GM18517 (cell line): ENCODE measurements around the gene RPLP1.

Source experiments
- ATAC-seq: cut with Tn5 transposase; IDR thresholded peaks from one replicate; pipeline ENCODE4 v1.9.1; 2021; ENCODE audit warnings: mild to moderate bottlenecking, moderate library complexity; ENCODE audit not compliant: unreplicated experiment

Gene RPLP1

DNA sequence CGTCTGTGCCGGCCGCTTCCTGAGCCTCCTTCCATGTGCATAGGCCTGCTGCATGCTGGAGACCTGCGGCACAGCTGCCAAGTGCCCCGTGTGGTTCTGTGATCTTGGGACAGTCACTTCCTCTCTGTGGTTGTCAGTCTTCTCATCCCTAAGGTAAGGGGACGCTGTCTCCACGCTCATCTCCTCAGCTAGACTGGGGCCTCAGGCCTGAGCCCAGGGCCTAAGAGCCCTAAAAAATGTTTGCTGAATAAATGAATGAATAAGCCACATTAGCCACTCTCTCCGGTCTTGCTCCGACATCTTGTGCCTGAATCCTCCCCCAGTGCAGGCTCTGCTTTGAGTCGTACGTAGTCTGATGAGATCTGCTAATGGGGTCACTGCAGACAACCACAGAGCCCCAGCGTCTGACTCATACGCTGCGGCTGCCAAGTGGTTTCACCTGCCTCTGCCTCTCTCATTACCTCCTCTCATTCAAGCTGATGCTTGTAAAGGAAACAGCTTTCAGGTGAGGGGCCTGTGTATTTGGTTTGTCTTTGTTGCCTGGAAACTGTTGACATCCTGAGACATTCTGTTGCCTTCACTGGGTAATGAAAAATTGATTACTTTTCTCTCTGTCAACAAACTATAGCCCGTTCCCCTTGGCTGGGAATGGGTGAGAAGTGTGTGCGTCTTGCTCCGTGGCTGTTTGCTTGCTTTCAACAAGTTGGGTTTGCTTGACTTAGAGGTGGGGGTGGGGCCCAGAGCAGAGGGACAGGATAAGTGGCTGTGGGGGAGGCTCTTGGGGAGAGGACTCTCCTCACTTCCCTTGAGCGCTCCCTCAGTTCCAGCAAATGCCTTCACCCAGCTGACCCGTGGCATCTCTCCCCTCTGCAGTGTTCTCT lies 15.9 kb downstream of the RPLP1 start:
- ATAC-seq, result no peak

- no peak for ATAC-seq
Measured at GRCh38 chr15:69469467-69470201, 17.0 kb downstream of the RPLP1 start.

GRCh38 chr15:69472046-69472445 lies 19.4 kb downstream of the RPLP1 start:
- ATAC-seq, result no peak

GRCh38 chr15:69472562-69472961 lies 19.9 kb downstream of the RPLP1 start:
- ATAC-seq, result no peak

DNA sequence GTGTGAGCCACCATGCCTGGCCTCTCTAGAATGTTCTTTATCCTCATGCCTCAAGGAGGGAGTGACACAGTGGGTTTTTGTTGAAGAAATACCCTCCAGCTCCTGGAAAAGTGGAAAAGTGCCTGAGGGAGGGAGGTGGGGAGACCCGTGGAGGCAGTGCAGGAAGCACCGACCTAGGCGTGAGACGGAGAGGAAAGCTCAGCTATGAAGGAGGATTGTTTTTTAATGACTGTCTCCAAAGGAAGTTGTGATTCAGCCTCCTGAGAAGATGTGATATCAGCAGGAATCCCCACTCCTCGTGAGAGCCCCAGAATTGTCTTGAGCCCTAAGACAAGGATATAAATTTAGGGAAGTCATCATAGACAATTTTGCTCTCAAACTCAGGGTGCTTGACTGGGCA lies 21.7 kb downstream of the RPLP1 start:
- no peak for ATAC-seq

GRCh38 chr15:69474846-69475455 lies 22.3 kb downstream of the RPLP1 start:
- ATAC-seq, result no peak

DNA sequence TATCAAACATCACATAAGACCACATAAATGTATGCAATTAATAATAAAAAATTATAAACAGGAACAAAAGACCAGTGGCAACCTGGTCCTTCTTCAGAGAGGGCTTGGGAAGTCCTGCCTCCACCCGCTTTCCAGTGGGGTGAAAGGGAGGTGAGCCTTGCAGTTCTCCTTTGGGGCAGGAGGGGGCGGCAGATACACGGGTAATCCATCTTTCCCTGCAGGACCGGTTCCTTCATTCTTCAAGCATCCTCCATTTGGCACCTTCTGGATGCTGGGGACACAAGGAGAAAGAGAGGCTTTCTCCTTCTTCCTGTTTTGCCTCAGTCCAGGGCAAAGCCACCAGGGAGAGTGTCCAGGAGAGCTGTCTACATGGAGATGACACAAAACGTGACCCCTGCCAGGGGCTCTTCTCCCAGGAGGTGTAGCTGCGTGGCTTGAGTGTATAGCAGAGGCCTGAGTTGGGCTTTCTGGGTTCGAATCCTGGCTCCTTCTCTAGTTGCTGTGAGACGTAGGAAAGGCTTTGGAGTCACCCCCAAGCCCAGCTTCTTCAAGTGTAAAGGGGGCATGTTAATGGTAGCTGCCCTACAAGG lies 23.2 kb downstream of the RPLP1 start:
- no peak for ATAC-seq

DNA sequence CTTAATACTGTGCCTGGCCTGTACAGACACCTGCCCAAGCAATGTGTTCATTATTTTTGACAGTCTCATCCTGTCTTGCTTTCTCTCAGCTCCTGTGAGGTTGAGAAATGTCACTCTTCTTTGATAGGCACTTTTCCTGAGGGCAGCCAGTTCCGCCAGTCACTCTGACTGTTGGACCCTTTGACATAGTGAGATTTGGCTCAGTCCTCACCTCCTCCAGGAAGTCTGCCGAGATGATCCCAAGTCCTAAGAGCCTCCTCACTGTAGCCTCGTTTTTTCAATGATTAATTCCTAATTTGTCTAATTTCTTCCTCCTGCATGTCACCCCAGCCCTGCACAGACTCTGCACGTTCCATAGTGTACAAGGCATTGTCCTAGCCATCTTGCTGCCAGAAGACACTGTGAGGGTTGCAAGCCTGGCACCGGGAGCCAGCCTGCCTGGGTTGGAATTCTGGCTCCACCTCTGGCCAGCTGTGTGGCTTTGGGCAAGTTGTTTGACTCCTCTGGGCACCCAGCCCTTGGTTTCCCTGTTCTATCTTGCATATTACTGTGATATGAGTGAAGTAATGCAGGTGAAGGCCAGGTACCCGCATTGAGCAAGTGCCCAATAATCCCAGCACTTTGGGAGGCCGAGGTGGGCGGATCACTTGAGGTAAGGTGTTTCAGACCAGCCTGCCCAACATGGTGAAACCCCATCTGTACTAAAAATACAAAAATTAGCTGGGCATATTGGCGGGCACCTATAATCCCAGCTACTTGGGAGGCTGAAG lies 24.3 kb downstream of the RPLP1 start:
- ATAC-seq, result no peak

DNA sequence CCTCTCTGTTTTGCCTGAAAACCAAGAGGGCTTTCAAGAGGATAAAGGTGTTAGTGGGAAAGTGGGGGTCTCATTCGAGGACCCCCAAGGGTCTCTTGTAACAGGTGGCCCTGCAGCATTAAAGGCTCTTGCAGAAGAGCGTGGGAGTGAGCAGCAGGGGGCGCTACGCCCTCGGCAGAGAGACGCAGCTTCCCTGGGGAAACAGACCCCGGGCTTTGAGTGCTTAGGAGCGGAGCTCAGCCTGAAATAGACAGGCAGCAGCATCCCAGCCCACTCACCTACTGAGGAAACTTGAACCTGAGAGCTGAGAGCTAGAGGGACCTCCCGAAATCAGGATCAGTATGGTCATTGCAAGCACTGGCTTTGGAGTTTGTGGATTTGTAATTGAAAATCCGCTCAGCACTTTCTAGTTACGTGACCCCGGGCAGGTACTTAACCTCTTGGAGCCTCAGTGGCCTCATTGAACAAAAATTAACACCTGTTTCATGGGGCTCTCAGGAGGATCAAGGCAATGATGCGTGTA lies 25.7 kb downstream of the RPLP1 start:
- ATAC-seq, result no peak

DNA sequence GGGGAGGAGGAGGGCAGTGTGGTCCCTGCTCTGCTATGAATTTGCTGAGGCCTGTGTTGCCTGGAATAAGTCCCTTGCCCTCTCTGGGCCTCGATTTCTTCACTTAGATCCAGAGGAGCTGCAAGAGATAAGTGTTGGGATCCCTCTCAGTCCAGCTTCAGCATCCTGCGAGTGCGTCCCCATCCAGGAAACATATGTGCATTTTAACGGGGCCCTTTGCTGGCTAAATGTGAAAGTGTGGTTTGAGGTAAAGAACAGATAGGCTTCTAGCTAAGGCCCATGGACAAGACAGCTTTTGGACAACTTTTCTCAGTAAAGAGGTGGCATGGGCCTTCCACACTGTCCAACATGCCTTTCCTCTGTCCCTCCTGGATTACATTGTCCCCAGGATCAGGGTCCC lies 26.5 kb downstream of the RPLP1 start:
- ATAC-seq, result no peak

- ATAC-seq, result no peak
Measured at GRCh38 chr15:69479971-69480370, 27.4 kb downstream of the RPLP1 start.

GRCh38 chr15:69480932-69481331 lies 28.3 kb downstream of the RPLP1 start:
- no peak for ATAC-seq

GRCh38 chr15:69482686-69483256 lies 30.2 kb downstream of the RPLP1 start:
- no peak for ATAC-seq

- ATAC-seq, result no peak
Measured at GRCh38 chr15:69484837-69485236, 32.2 kb downstream of the RPLP1 start.

GRCh38 chr15:69486481-69487110 lies 34.0 kb downstream of the RPLP1 start:
- no peak for ATAC-seq

DNA sequence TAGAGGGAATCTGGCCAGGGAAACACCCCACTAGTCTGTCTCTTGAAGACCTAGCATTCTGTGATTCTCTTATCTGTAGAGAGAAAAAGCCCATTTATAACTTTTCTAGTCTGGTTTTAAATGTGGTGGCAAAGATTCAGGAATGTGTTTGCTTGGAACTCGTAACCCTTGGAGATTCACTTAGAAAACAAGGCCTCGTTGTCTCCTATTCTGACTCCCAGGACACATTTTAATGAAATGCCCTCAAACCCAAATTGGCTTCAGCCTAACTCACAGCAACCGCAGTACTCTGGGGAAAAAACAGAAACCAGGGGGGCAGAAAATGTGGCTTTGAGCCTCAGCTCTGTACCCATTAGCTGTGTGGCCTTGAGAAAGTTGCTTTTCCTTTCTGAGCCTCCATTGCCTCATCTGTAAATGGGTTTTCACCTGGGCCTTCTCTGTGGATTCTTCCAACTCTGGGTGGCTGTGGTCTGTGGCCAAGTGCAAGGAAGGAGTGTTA lies 36.5 kb downstream of the RPLP1 start:
- ATAC-seq, result no peak

- ATAC-seq, result no peak
Measured at GRCh38 chr15:69490356-69491037, 37.9 kb downstream of the RPLP1 start.

- ATAC-seq, result no peak
Measured at GRCh38 chr15:69491038-69491505, 38.5 kb downstream of the RPLP1 start.

DNA sequence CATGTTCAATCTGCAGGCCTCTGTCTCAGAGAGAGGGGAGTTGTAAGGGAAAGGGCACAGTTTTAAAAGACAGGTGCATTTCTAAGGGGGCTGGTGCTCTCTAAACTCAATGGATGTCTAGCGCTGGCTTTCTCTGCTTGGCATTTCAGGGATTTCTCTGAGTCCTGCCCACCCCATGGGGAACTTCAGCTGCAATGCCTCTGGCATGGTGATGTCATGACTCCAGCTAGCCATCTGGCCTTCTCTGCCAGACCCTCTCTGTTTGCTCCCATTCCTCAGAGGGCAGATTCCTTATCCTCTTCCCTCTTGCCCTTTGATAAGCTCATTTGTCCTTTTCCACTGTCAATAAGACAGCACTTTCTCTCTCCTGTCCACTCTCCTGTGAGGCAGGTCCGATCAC lies 40.8 kb downstream of the RPLP1 start:
- ATAC-seq, result no peak
